Hippocampal formation (tissue), 2 donors: ENCODE measurements around the gene TSC22D4.
"Not testable (repeated sequence)": the region's sequence is repeated elsewhere in the genome, so short reads cannot be mapped to it uniquely, and the experiment has no call there.

ENCODE experiments used
- DNase-seq, 2 donors: peaks; one replicate each; lab custom pipeline; 2025; lab: John Stamatoyannopoulos, UW

The TSC22D4 gene

GRCh38 chr7:100472854-100473499, 6.0 kb downstream of the TSC22D4 start:
- DNase-seq, result no peak

- DNase-seq, result no peak
Observed at GRCh38 chr7:100472121-100472851, 6.7 kb downstream of the TSC22D4 start.

- DNase-seq, result no peak
Observed at GRCh38 chr7:100471021-100471420, 8.0 kb downstream of the TSC22D4 start.

GRCh38 chr7:100469227-100470044, 9.6 kb downstream of the TSC22D4 start:
- DNase-seq, result peak; percentile 67 to 83

GRCh38 chr7:100467638-100468373, 11.2 kb downstream of the TSC22D4 start:
- DNase-seq, result peak; percentile 91 to 95

- DNase-seq, result peak in 1 of 2 donors; percentile 17
Observed at GRCh38 chr7:100466653-100467605, 12.1 kb downstream of the TSC22D4 start.

- peak; percentile 96 to 99 for DNase-seq
Observed at GRCh38 chr7:100465702-100466311, 13.2 kb downstream of the TSC22D4 start.

- no peak for DNase-seq
Observed at GRCh38 chr7:100465299-100465698, 13.7 kb downstream of the TSC22D4 start.

GRCh38 chr7:100464791-100465190, 14.2 kb downstream of the TSC22D4 start:
- no peak for DNase-seq

GRCh38 chr7:100464210-100464660, 14.8 kb downstream of the TSC22D4 start, which contains the start of gene SPACDR:
TSS of gene SPACDR (minus strand) at chr7:100464260. CDS start at chr7:100464025, 235 bp downstream.
- DNase-seq, result no peak

GRCh38 chr7:100457033-100457432, 22.0 kb downstream of the TSC22D4 start:
- no peak for DNase-seq

GRCh38 chr7:100456562-100456961, 22.5 kb downstream of the TSC22D4 start:
- DNase-seq, result no peak

- DNase-seq, result no peak
Observed at GRCh38 chr7:100455206-100455605, 23.8 kb downstream of the TSC22D4 start.

GRCh38 chr7:100453854-100454253, 25.2 kb downstream of the TSC22D4 start:
- not testable (repeated sequence) for DNase-seq

GRCh38 chr7:100452513-100452912, 26.5 kb downstream of the TSC22D4 start:
- no peak for DNase-seq

- DNase-seq, result no peak
Observed at GRCh38 chr7:100449190-100449795, 29.7 kb downstream of the TSC22D4 start.

- not testable (repeated sequence) for DNase-seq
Observed at GRCh38 chr7:100447363-100447762, 31.7 kb downstream of the TSC22D4 start.

- DNase-seq, result no peak
Observed at GRCh38 chr7:100446040-100446439, 33.0 kb downstream of the TSC22D4 start.
